Fibroblast of upper back skin (primary cell): ENCODE results near the gene HOXA9.
A peak's percentile ranks its signal among the peaks of the same experiment; 100 is the strongest.

Experiments
- DNase-seq: peaks from one replicate; pipeline ENCODE4 v3.0.0-alpha.2; 2013

The HOXA9 gene

DNA sequence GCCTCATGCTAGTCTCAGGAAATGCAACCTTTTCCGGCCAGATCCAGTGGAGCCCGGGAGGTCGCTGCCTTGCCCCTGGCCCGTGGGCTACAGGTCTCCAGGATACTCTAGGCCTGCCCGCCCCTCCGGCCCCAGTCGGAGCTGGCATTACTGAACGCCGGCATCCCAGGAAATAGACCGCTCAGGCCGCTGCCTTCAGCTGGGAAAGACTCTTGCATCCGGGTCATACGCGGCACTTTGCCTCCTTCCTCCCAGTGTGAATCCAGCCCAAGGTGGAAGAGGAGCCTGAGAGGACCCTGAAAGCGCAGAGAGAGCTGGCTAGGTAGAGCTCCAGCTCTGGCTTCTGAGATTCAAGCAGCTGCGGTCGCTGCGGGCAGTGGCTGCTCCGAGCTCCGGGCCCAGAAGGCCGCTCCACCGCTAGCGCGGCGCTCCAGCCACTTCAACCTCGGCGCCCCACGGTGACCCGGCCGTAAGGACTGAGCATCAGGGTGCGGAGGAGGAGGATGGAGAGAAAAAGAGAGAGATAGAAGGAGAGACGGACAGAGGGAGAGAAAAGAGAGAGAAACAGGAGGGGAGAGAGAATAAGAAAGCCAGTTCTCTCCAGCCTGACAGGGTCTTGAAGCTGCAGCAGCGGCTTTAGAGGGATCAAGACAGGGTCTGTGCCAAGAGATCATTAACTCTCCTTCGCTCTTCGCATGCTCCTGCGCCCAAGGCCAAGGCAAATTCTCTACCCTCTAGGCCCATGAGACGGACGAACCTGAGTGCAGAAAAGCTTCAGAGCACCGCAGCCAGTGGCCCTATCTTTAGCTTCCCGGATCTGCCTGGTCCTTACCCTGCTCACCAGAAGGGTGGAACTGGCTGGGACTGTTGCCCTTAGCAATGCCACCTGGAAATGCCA lies 10.5 kb upstream of the HOXA9 start:
- no peak for DNase-seq

DNA sequence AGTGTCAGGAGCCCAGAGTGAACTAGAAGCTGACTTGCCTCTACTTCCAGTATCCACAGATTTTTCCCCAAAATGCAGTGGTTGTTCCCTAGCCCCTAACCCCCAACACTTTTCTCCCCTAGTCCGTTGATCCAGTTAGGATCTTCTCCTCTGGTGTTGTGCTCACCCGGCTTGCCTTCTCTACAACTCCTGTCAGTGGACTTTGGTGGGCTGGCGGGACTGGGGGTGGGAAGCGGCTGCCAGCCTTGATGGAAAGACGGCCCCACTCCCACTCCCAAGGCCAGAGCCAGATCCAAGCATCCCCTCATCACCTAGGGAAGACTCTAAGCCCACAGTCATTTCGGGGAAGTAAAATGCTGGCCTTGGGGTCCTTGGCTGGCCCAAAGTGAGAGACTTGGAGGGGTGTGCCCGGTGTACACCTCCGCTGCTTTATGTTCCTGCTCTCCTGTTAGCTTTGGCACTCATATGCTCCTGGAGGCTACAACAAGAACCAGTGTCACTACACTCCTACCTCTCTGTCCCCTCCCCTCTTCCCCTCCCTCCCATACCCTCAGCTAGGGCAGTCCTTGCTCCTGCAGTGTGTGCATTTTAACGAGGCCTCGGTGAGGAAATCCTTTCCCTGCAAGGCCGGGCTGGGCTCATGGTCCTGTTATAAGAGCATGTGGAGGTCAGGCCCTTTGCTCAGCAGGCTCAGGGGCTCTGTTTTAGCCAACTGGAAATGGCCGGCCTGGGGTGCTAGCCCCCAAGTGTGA lies 9.7 kb upstream of the HOXA9 start:
- DNase-seq = no peak

DNA sequence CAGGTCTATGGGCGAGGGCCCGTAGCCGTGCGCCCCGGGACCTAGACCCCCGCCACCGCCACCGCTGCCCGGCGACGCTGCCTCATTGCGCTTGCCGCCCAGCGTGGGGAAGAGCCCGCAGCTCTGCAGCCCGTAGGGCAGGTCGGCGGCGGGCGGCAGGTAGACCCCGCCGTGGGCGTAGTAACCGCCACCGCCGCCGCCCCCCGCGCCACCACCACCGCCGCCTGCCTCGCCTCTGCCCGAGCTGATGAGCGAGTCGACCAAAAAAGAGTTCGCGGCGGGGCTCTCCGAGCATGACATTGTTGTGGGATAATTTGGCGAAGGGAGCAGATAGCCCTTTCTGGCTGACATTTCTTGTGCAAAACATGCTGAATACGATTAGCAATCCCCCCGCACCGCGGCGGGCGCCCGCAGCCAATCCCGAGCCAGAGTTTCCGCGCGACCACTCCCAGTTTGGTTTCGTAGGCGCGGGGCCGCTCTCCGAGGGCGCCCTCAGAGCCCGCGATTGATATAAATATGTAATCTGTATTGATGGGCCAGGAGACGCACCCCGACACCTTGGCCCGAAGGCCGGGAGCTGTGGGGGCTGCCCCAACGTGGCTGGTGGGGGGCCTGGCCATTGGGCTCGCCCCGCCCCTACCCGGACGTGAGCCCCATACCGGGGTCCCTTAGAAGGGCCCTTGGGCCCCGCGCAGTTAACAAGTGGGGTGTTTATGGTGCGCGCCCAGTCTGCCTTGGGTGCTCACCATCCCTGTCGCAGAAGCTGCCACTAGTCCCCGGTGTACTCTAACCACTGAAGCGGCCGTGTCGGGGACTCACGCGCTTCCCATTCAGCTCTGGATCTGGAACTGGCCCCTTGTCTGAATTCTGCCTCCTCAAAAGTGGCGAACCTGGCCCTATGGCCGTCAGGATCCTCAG lies 8.9 kb upstream of the HOXA9 start, which contains the start of gene HOXA10:
HOXA10 (minus strand) TSS at position 365 of the 918 bp plus-strand sequence; CDS start at position 351, 14 bp downstream.
- DNase-seq = no peak

DNA sequence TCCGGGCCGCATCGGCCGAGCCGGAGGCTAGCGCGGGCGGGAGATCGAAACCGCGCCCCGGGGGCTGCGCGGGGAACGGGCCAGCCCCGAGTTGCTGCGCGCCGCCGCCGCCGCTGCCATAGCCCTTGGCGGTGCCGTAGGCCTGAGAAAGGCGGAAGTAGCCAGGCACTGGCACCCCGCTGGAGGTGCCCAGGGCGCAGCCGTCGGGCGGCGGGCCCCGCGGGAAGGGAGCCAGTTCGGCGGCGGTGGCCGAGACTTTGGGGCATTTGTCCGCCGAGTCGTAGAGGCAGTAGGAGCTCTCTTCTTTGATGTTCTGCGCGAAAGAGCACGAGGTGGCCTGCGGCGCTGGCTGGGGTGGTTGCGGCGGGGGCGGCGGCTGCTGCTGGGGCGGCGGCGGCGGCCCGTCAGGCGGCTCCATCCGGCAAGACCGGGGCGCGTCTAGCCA lies 8.2 kb upstream of the HOXA9 start:
- no peak for DNase-seq

DNA sequence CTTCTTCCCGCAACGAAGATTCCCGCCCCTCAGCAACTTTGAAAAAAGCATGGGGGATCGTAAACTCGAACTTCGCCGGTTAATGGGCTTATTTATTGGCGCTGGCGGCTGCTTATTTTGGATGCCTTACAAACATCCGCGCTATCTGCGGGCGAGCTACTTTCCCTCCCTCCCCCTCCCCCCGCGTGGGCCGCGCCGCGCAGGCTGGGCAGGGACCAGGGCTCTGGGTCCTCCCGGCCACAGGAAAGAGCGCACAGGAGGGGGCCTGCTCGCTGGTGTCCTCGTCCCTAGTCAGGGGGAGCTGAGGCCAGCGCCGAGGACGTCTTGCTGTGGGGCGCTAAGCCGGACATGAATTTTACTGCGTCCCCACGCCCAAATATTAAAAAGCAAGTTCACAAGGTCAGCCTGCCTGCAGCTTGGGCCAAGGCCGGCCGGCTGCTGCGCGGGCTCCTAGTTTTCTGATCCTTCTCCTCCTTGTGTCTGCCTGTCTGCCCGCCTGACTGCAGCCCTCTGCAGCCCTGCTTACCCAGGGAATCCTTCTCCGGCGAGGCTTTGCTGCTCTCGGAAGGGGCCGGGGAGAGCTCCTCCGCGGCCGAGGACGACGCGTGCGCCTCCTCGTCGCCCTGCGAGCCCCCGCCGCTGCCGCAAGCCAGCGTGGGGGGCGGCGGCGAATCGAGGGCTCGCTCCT lies 7.6 kb upstream of the HOXA9 start:
- no peak for DNase-seq

DNA sequence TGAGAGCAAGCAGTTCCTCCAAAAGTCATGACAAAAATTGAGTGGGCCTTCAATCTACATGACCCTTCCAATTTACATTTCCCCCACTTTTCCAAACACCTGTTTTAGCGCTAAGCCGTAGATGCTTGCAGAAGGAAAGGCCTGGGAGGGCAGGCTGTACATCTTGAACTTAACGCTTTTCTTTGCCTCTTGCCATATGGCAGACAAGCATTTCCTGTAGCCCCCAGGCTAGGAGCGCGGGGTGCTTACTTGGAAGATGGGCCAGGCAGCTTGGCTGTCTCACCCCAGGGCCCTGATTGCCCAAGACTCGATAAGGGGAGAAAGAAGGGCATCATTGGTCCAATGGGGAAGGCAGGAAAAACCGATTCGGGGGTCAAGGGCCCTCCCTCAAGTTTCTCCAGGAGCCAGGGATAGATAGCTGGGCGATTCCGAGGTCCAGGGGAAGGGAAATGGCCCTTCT lies 7.0 kb upstream of the HOXA9 start:
- no peak for DNase-seq

DNA sequence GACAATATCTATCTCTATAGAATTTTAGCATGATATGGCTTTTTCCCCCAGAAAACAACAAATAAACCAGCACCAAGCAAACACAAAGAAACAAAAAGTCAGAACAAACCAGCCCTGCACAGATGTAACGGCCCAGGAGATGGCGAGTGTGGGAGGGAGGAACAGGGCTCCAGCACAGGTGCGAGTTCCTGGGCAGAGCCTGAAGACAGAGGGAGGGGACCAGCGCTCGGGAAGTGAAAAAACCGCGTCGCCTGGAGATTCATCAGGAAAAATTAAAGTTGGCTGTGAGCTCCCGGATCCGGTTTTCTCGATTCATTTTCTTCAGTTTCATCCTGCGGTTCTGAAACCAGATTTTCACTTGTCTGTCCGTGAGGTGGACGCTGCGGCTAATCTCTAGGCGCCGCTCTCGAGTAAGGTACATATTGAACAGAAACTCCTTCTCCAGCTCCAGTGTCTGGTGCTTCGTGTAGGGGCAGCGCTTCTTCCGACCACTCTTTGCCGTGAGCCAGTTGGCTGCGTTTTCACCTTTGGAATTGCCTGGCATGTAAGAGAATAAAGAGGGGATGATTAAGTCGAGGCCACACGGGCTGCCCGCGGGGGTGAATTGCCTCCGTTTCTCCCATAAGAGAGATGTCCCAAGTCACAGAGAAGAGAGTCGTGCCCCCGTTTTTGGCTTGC lies 6.4 kb upstream of the HOXA9 start:
- DNase-seq = no peak

DNA sequence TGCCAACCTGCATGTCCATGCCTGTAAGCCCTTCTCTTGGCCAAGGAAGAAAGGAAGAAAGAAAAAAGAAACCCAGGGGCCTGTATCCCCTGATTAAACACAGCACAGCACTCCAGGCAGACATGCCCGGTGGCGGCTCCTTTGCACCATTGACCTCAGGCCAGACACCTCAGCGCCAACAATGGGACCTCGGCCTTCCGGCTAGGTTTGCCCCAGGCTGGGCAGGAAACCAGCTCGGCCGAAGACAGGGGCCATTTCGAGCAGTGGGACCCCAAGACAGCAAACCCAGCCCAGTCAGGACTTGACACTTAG lies 5.9 kb upstream of the HOXA9 start:
- no peak for DNase-seq

DNA sequence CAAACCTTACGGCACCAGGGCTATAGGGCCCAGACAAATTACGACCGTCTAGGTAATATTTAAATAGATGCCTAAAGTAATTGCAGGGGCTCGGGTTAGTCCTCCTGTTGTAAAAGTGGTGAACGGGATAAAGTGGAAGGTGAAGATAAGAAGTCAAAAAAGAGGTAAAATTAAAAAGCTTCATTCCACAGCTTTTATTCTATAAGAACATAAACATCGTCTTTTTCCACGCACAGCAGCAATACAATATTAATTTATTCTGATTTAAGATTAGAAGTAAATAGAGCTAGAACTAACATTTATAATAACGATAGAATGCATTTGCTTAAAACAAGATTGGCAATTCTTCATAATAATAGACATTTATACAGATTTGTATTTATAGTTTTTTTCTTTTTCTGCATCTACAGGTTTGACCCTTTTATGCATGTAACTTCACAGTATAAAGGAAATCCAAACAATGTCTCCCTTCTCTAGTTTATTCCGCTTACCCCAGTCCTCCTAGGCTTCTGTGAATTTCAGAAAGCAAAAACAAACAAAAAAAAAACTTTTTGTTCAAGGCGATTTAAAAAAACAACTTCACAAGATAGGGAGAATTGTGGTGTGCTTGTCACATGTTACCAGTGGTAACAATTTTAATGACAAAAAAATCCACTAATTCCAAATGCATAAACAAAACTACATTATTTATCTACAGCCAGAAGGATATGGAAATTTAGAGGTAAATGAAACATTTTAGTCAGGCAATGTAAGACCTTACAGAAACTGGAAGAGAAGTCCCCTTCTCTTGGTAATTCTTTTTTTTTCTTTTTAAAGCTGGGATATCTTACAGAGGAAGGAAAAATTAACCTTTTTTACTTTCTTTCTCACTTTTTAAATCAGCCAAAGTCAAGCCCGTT lies 5.3 kb upstream of the HOXA9 start:
- DNase-seq = no peak

DNA sequence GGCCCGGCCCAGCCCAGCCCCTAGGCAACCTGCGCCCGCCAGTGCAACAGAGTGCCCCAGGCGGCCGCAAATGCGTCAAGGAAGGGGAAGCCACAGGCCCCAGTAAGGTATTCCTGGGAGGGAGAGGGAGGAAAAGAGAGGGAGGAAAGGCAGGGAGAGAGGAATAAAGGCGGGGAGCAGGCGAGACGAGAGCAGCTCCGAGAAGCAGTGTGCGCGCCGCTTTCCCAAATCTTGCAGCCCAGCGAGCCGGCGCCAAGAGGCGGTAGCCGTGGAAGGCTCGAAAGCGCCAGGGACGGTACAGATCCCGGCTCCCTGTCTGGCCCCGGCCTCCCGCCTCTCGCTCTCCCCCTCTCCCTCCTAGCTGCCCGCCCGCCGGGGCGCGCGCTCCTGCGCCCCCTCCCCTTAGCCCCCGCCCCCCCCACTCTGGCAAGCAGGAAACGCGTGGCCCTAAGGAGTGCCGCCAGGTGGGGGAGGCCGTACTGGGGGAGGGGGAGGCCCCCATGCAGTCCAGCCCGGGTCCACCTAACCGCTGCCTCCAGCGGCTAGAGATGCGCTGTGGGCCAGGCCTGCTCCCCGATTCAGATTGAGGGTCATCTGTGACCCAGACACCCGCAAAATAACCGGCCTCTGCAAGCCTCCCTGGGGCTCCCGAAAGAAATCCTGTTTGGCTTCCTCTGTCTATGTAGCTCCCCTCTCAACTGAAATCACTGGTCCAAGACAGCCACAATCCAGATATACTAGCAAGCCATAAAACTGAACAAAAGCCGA lies 4.5 kb upstream of the HOXA9 start:
- DNase-seq = no peak

DNA sequence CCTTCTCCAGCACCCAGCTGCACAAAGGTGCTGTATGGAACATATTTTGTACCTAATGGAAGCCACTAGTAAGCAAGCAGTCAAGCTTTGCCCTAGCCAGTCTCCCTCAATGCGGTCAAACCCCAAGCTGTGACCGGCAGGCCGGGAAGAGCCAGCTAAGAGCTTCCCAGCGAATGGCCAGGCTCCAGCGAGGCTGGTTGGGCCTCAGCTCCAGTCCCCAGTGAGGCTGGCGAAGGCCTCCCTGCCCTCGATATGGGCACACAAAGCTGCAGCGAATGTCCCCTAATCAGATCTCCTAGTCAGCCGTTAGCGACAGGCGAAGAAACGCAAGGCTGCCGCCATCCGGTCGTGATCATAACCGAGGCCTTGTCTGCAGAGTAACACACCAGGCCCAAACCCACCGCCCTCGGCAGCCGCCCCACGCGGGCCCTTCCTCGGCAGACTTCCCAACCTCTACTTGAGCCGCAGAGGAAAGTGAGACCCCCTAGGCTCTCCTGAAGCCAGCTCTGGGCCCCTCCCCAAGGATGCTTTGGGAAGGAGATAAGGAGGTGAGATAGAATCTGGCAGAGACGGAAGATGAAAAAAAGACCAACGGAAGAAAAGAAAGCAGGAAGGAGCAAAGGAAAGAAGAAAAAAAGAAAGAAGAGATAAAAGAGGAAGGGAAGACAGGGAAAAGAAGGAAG lies 3.1 kb upstream of the HOXA9 start:
- no peak for DNase-seq

DNA sequence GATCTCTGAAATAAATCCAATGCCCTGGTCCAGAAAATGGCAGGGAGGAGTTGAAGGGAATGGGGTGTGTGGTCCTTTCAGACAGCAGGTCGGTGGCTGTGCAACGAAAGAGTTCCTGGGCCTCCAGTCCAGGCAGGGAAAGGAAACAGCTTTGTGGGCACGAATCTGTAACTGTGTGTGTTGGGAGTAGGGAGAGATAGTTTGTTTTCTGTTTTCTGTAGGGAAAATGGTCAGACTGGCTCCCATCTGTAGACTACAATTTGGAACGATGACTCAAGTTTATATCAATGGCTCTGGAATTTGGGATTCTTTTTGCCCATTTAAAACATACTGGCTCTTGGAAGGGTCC lies 2.6 kb upstream of the HOXA9 start:
- no peak for DNase-seq

DNA sequence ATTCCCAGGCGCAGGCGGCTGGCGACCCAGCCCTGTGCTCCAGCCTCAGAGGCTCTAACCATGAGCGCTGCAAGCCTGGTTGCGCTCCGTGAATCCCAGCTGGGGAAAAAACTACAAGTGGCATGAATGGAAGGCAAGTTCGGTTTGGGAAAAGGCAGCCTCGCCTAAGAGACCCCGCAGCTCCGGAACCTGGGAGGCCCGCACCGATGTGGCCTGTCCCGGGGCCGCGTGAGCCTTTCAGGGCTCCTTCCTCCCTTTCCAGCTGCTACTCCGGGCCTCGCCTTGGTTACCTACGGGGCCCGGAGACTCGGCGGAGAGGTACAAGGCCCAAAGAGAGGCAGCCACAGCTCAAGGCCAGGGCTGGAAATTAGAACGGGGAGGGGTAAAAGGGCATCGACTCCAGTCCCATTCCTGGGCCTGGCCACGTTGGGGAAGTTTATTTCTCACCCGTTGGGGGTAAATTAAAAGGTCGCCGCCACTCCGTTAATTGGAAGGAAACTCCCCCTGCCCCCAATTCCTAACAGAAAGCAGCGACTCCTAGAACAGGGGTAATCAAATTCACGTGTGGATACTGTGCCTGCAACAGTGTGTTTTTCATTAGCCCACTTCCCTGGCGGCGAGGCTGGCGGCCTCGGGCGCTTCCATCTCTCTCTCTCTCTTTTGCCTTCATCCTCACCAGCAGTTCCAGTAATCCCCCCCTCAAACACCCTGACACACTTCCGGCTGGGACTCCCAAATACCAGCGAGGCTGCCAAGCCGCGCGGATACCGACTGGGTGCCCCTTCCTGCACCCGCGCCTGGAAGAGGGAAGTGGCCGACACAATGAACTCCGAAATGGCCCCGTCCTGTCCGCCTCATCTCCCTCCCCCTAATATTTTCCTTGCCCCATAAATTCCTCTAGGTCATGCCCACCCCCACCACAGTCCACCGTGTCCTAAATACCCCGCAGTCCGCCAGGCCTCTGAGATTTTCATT lies 1.5 kb upstream of the HOXA9 start:
- DNase-seq = peak; percentile 49

DNA sequence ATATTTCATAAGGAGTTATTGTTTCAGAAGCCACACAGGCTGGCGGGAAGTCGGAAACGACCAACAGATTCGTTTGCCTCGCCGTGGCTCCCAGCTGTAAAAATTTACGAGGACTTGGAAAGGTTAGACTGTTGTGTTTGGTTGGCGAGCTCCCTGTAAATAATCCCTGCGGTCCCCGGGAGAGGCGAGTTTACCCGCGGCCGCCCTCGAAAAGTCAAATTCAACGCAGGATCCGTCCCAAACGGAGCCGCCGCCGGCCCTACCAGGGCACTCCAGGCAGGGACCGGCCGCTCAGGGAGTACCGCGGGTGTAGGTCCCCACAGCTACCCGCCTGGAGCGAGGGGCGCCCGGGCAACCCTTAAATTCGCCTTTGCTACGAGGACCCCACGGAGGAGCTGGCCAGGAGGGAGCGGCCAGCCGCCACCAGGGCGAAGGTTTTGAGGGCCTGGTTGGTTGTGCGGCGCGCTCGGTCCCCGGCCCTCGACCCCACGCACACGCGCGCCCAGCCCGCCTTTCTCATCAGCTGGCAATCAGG lies 726 bp upstream of the HOXA9 start:
- no peak for DNase-seq

DNA sequence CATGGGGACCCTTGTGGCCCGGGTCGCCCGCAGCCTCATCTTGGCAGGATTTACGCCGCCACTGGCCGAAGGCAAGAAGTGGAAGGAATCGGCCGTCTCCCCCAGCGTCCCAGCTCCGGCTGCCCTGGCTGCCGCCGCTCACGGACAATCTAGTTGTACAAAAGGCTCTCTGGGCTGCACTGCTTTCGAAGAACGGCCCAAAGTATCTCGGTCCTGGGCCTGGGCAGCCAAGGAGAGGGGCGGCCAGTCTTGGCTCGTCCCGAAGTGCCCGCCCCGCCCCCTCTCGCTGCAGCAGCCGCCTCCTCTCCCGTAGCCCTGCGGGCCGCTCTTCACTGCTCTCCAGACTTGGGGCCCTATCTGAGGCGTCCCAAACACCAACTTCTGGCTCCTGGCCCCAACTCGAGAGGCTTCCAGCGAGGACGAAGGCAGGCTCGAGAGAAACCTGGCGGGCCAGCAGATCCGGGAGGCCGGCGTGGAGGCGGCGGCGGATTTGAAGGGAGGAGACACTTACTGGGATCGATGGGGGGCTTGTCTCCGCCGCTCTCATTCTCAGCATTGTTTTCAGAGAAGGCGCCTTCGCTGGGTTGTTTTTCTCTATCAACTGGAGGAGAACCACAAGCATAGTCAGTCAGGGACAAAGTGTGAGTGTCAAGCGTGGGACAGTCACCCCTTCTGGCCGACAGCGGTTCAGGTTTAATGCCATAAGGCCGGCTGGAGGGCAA lies 809 bp downstream of the HOXA9 start:
- DNase-seq = no peak

DNA sequence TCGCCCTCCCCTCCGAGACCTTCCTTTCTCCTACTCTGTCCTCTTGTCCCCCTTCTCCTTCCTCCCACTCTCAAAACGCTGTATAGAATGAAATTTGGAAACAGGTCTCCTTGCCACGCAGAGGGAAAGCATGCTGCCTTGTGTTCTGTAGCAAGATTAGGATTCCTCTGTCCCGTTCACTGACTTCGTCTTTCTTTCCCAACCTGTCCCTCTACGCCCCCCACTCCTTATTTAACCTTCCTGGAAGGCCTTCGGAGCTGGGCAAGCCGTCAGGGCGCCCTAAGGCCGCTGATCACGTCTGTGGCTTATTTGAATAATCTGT lies 1.3 kb downstream of the HOXA9 start:
- no peak for DNase-seq
